ENCODE results near the gene PLA2G12A. TPM values are rescaled to one million over a fixed set of nuclear protein-coding genes. Genes with fewer than 3 reads are reported as not detected.

PLA2G12A gene
- total and polyA plus RNA-seq, 10 of the 15 experiments (the other 5 are each of a cell fraction or from before 2014, with no cell fraction given): 3.7 to 36.8 (median 15.5) TPM

- Histone ChIP-seq H3K4me2 (ENCODE audit: control insufficient read depth, insufficient read depth) (no peak overlapping the region), H4K20me1 (ENCODE audit: control insufficient read depth, insufficient read depth) (no peaks in the 10 kb centered on the region), H3K9ac (ENCODE audit: control insufficient read depth, insufficient read depth, low read length) (no peak overlapping the region), H3K4me1 (ENCODE audit: control insufficient read depth, insufficient read depth, low read length) (peaks cover 14% of the 10 kb centered on the region), H3K27ac (ENCODE audit: control insufficient read depth, insufficient read depth) (no peak overlapping the region), H3K27me3 (replicated peaks in 1 of 2; ENCODE audit: control insufficient read depth in 2 of 2, insufficient read depth in 2 of 2, low read length in 1 of 2) (no peaks in the 10 kb centered on the region), H3K79me2 (ENCODE audit: control insufficient read depth, insufficient read depth, low read length) (peaks cover 6% of the 10 kb centered on the region), H2AFZ (ENCODE audit: control insufficient read depth, low read depth, low read length) (no peak overlapping the region), H3K36me3 (ENCODE audit: control insufficient read depth in 2 of 2, insufficient read depth in 2 of 2, low read length in 1 of 2) (no peaks in the 10 kb centered on the region; a peak in 1 of 4 replicates), H3K9me3 (replicated peaks; ENCODE audit: control insufficient read depth, insufficient read depth, low read length) (no peaks in the 10 kb centered on the region), H3K4me3 (no peak overlapping the region)
- ChIA-PET CTCF (interaction anchor here (0.6 to 2.9 kb wide), 12 partner anchors 9 to 278 kb away, joined by 3 to 11 read pairs (median 4); partner anchors contain the start of genes CFI and RRH), POLR2A (interaction anchor here (0.9 to 2.5 kb wide), 3 partner anchors 9 to 139 kb away, joined by 4 to 13 read pairs (median 9); partner anchors contain the start of gene MCUB), SMC1A (ENCODE audit: uncharacterized antibody, unreplicated experiment) (interaction anchor here (0.7 to 6.3 kb wide), 13 partner anchors 10 to 142 kb away, joined by 3 to 27 read pairs (median 5); partner anchors contain the start of gene RRH), RAD21 (ENCODE audit: unreplicated experiment) (interaction anchor here (1.2 to 2.6 kb wide), 3 partner anchors 9 to 266 kb away, joined by 3 to 10 read pairs (median 5); partner anchors contain the start of gene SEC24B)
- DNase-seq (ENCODE audit: low read depth, low spot score) (no peak), FAIRE-seq (no peak), ATAC-seq (no peak)
- BruUV-seq (replicated peaks): no TSS peak
- TF ChIP-seq EZH2 (IDR thresholded peaks at IDR 0.05; ENCODE audit: borderline replicate concordance, control insufficient read depth, low read depth, low read length) (no peak), ZNF217 (IDR thresholded peaks at IDR 0.05) (no peak), STAT1 (conservative IDR thresholded peaks at IDR 0.05) (no peak), IKZF1 (conservative IDR thresholded peaks at IDR 0.05) (no peak), CBFB (IDR thresholded peaks at IDR 0.05; ENCODE audit: low read depth) (no peak), NBN (IDR thresholded peaks at IDR 0.05) (no peak), FOS (IDR thresholded peaks at IDR 0.05; ENCODE audit: borderline replicate concordance, extremely low read depth, insufficient read length) (no peak), SMAD5 (IDR thresholded peaks at IDR 0.05; ENCODE audit: low read depth) (no peak), RFX5 (IDR thresholded peaks at IDR 0.05; ENCODE audit: low read depth, low read length) (no peak), KLF5 (IDR thresholded peaks at IDR 0.05; ENCODE audit: partially characterized antibody) (no peak), NR2F1 (conservative IDR thresholded peaks at IDR 0.05) (no peak), SUPT20H (IDR thresholded peaks at IDR 0.05; ENCODE audit: borderline replicate concordance, control insufficient read depth, low read depth, low read length) (no peak)
- TF ChIP-seq, protein P1, sequence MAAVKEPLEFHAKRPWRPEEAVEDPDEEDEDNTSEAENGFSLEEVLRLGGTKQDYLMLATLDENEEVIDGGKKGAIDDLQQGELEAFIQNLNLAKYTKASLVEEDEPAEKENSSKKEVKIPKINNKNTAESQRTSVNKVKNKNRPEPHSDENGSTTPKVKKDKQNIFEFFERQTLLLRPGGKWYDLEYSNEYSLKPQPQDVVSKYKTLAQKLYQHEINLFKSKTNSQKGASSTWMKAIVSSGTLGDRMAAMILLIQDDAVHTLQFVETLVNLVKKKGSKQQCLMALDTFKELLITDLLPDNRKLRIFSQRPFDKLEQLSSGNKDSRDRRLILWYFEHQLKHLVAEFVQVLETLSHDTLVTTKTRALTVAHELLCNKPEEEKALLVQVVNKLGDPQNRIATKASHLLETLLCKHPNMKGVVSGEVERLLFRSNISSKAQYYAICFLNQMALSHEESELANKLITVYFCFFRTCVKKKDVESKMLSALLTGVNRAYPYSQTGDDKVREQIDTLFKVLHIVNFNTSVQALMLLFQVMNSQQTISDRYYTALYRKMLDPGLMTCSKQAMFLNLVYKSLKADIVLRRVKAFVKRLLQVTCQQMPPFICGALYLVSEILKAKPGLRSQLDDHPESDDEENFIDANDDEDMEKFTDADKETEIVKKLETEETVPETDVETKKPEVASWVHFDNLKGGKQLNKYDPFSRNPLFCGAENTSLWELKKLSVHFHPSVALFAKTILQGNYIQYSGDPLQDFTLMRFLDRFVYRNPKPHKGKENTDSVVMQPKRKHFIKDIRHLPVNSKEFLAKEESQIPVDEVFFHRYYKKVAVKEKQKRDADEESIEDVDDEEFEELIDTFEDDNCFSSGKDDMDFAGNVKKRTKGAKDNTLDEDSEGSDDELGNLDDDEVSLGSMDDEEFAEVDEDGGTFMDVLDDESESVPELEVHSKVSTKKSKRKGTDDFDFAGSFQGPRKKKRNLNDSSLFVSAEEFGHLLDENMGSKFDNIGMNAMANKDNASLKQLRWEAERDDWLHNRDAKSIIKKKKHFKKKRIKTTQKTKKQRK (IDR thresholded peaks at IDR 0.05; ENCODE audit: low read depth, low read length): no peak
- TF ChIP-seq, protein P2, sequence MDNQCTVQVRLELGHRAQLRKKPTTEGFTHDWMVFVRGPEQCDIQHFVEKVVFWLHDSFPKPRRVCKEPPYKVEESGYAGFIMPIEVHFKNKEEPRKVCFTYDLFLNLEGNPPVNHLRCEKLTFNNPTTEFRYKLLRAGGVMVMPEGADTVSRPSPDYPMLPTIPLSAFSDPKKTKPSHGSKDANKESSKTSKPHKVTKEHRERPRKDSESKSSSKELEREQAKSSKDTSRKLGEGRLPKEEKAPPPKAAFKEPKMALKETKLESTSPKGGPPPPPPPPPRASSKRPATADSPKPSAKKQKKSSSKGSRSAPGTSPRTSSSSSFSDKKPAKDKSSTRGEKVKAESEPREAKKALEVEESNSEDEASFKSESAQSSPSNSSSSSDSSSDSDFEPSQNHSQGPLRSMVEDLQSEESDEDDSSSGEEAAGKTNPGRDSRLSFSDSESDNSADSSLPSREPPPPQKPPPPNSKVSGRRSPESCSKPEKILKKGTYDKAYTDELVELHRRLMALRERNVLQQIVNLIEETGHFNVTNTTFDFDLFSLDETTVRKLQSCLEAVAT (IDR thresholded peaks at IDR 0.05): no peak
- TF ChIP-seq, protein P3, sequence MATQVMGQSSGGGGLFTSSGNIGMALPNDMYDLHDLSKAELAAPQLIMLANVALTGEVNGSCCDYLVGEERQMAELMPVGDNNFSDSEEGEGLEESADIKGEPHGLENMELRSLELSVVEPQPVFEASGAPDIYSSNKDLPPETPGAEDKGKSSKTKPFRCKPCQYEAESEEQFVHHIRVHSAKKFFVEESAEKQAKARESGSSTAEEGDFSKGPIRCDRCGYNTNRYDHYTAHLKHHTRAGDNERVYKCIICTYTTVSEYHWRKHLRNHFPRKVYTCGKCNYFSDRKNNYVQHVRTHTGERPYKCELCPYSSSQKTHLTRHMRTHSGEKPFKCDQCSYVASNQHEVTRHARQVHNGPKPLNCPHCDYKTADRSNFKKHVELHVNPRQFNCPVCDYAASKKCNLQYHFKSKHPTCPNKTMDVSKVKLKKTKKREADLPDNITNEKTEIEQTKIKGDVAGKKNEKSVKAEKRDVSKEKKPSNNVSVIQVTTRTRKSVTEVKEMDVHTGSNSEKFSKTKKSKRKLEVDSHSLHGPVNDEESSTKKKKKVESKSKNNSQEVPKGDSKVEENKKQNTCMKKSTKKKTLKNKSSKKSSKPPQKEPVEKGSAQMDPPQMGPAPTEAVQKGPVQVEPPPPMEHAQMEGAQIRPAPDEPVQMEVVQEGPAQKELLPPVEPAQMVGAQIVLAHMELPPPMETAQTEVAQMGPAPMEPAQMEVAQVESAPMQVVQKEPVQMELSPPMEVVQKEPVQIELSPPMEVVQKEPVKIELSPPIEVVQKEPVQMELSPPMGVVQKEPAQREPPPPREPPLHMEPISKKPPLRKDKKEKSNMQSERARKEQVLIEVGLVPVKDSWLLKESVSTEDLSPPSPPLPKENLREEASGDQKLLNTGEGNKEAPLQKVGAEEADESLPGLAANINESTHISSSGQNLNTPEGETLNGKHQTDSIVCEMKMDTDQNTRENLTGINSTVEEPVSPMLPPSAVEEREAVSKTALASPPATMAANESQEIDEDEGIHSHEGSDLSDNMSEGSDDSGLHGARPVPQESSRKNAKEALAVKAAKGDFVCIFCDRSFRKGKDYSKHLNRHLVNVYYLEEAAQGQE (IDR thresholded peaks at IDR 0.05; ENCODE audit: low read depth, low read length): no peak
- in situ Hi-C loops (cut with MboI) (no loop called here), intact Hi-C loops (cut with micrococcal nuclease; ENCODE audit: unreplicated experiment) (loop anchor here (10.0 kb wide), 1 partner anchor 275 kb away; no protein-coding TSS in a partner anchor)
- WGBS (ENCODE audit: insufficient coverage, insufficient replicate concordance, low lambda C conversion rate, missing lambda C conversion rate): 99% methylated on average over 8 of the region's 8 CpGs
Measured at GRCh38 chr4:109699553-109700225, 30.2 kb downstream of the PLA2G12A start.
